Fibroblast of villous mesenchyme (primary cell): ENCODE measurements around the gene CTDNEP1. TPM values are rescaled to one million over a fixed set of nuclear protein-coding genes. Genes with fewer than 3 reads are reported as not detected.

Source experiments
- DNase-seq: peaks from one replicate; pipeline ENCODE4 v3.0.0-alpha.2; 2010; ENCODE audit warnings: low read depth
- H3K4me3 ChIP-seq: 2 replicates; pipeline ENCODE4 v1.5.1; 2011; ENCODE audit warnings: low read depth, mild to moderate bottlenecking, low read length
- CTCF ChIP-seq: IDR thresholded peaks from 2 replicates; pipeline ENCODE4 v1.5.1; 2012; ENCODE audit warnings: low read depth, mild to moderate bottlenecking, low read length; ENCODE audit not compliant: insufficient read depth
- total RNA-seq: library from RNA; depleted of rRNA; stranded (reverse); fragments of >200 nt; gene quantifications from 2 replicates; pipeline ENCODE4 v1.2.3, GENCODE V29; 2012

CTDNEP1 gene
- total RNA-seq, 1 donor, result 34.1 TPM

DNA sequence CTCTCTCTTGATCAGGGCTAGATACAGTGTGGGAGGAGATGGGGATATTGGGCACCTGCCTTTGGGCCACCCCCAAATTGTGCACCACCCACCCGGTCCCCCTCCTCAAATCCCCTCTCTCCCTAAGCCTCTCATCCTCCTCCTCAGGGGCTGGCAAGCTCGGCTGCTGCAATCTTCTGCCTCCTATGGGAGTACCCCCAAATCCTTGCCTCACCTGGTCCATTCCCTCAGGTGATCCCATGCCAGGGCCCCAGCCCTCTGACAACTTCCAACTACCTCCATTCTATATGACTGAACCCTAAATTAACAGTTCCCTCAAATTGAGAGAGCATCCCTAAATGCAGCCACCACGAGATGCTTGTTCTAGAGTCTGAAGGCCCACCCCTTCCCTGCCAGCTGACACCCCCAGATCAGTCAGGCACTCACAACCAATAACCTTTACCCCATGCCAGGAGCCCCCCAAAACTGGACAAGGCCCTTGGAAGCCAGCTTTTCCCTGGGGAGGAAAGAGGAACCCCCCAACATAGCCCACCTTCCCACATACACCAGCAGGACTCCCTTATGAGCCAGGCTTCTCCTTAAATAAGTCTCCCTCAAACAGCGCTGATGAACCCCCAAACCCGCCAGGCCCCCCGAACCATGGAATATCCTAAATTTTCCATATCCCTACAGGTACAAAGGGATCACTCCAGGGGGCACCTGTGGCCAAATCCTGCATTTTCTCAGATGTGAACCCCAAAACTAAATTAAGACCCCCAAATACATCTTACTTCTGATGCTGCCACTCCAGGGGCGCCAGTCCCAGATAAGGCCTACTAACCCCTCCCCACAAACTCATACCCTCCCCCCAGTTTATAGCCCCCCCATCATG is 35.1 kb downstream of the CTDNEP1 start:
- H3K4me3 ChIP-seq, result peak overlapping the region; percentile 77
- DNase-seq, result no peak
- no peak for TF ChIP-seq CTCF

DNA sequence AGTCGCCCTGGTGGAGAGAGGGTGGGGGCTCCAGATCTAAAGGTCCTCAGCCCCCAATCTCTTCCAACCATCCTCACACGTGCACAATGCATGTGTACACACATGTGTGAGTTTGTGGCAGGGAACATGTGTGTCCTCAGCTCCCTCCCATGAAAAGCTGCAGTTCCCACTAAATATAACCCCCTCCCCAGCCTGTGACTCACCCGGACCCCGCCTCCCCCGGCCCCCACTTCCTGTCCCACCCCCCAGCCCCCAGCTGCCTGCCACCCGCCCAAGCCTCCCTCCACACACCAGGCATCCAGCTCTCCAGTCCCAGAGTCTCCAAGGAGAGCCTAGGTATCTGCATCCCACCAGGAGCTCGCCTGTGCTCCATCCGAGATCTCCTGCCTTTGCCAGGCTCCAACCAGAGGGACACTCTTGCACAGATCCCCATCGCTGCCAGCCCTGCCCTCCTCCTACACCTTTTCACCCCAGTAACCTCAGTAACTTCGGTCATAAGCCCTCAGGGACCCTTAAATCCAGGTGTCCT is 35.8 kb downstream of the CTDNEP1 start:
- peak; percentile 20 for DNase-seq
- peak overlapping the region; percentile 77 for H3K4me3 ChIP-seq
- no peak for TF ChIP-seq CTCF

- no peak for DNase-seq
- peak overlapping the region; percentile 62 for H3K4me3 ChIP-seq
- no peak for TF ChIP-seq CTCF
Observed at GRCh38 chr17:7215136-7215638, 36.3 kb downstream of the CTDNEP1 start.

- TF ChIP-seq CTCF, result peak; percentile 57
- peak overlapping the region; percentile 62 for H3K4me3 ChIP-seq
- peak; percentile 96 for DNase-seq
Observed at GRCh38 chr17:7214300-7215135, 37.0 kb downstream of the CTDNEP1 start.

- DNase-seq, result peak; percentile 81
- H3K4me3 ChIP-seq, result peak overlapping the region; percentile 62
- TF ChIP-seq CTCF, result peak; percentile 52
Observed at GRCh38 chr17:7213895-7214299, 37.6 kb downstream of the CTDNEP1 start.

- H3K4me3 ChIP-seq, result peak overlapping the region; percentile 37
- no peak for TF ChIP-seq CTCF
- DNase-seq, result no peak
Observed at GRCh38 chr17:7211491-7212273, 39.9 kb downstream of the CTDNEP1 start.
